ENCODE results near the gene UBE3A. TPM values are rescaled to one million over a fixed set of nuclear protein-coding genes. Genes with fewer than 3 reads are reported as not detected.

The UBE3A gene
- total RNA-seq, 4 donors from 2014 or later: 56.9 to 79.2 (median 65.7) TPM

- no peak for TF ChIP-seq POLR2A (IDR thresholded peaks at IDR 0.05)
- no peak for TF ChIP-seq CTCF (IDR thresholded peaks at IDR 0.05)
- no peak for DNase-seq (ENCODE audit: low spot score in 2 of 2)
- no peak overlapping the region for H3K4me3 ChIP-seq (ENCODE audit: low read depth, poor library complexity, severe bottlenecking)
- intact Hi-C loops (cut with DNase I; ENCODE audit: low total_unique reads): no loop called here
- 94 to 99% methylated on average over 4 of the region's 4 CpGs for WGBS, 2 donors
Observed at GRCh38 chr15:25335279-25335678, 103.5 kb downstream of the UBE3A start.

- intact Hi-C loops (cut with DNase I; ENCODE audit: low total_unique reads): no loop called here
- TF ChIP-seq CTCF (IDR thresholded peaks at IDR 0.05) (no peak), POLR2A (IDR thresholded peaks at IDR 0.05) (no peak)
- WGBS, 2 donors: 69 to 76% methylated on average over 2 of the region's 2 CpGs
- DNase-seq (ENCODE audit: low spot score in 2 of 2): no peak
- no peak overlapping the region for H3K4me3 ChIP-seq (ENCODE audit: low read depth, poor library complexity, severe bottlenecking)
Observed at GRCh38 chr15:25333049-25333448, 105.8 kb downstream of the UBE3A start.

- WGBS, 2 donors: 89 to 91% methylated on average over 2 of the region's 2 CpGs
- no peak for TF ChIP-seq POLR2A (IDR thresholded peaks at IDR 0.05)
- TF ChIP-seq CTCF (IDR thresholded peaks at IDR 0.05): no peak
- no peak for DNase-seq (ENCODE audit: low spot score in 2 of 2)
- intact Hi-C loops (cut with DNase I; ENCODE audit: low total_unique reads): no loop called here
- H3K4me3 ChIP-seq (ENCODE audit: low read depth, poor library complexity, severe bottlenecking): no peak overlapping the region
Observed at GRCh38 chr15:25332306-25332705, 106.5 kb downstream of the UBE3A start.

GRCh38 chr15:25331860-25332259 is 107.0 kb downstream of the UBE3A start:
- no peak for DNase-seq (ENCODE audit: low spot score in 2 of 2)
- H3K4me3 ChIP-seq (ENCODE audit: low read depth, poor library complexity, severe bottlenecking): no peak overlapping the region
- TF ChIP-seq CTCF (IDR thresholded peaks at IDR 0.05): no peak
- no peak for TF ChIP-seq POLR2A (IDR thresholded peaks at IDR 0.05)
- intact Hi-C loops (cut with DNase I; ENCODE audit: low total_unique reads): no loop called here
- WGBS, 2 donors: 85 to 89% methylated on average over 2 of the region's 2 CpGs

GRCh38 chr15:25331404-25331803 is 107.4 kb downstream of the UBE3A start:
- 98 to 100% methylated on average over 2 of the region's 2 CpGs for WGBS, 2 donors
- no peak for DNase-seq (ENCODE audit: low spot score in 2 of 2)
- no peak overlapping the region for H3K4me3 ChIP-seq (ENCODE audit: low read depth, poor library complexity, severe bottlenecking)
- intact Hi-C loops (cut with DNase I; ENCODE audit: low total_unique reads): no loop called here
- TF ChIP-seq POLR2A (IDR thresholded peaks at IDR 0.05) (no peak), CTCF (IDR thresholded peaks at IDR 0.05) (no peak)

- no peak for DNase-seq (ENCODE audit: low spot score in 2 of 2)
- intact Hi-C loops (cut with DNase I; ENCODE audit: low total_unique reads): no loop called here
- no peak overlapping the region for H3K4me3 ChIP-seq (ENCODE audit: low read depth, poor library complexity, severe bottlenecking)
- 60 to 65% methylated on average over 2 of the region's 2 CpGs for WGBS, 2 donors
- TF ChIP-seq CTCF (IDR thresholded peaks at IDR 0.05): no peak
- TF ChIP-seq POLR2A (IDR thresholded peaks at IDR 0.05): no peak
Observed at GRCh38 chr15:25329696-25330095, 109.1 kb downstream of the UBE3A start.

Measured in lower leg skin (tissue), 4 donors.